AG04449 (cell line): Measurements from ENCODE around the gene FLNC.

Source experiments
- CTCF ChIA-PET: fragments of 350-600 bp; formaldehyde crosslinking; extraction: SDS; loops from one replicate; lab custom pipeline; 2021; ENCODE audit warnings: antibody characterized with exemption; lab: Yijun Ruan, JAX
- POLR2A ChIA-PET: fragments of 400-600, 350-600 bp; formaldehyde crosslinking; extraction: SDS; loops from one replicate; lab custom pipeline; 2020; ENCODE audit warnings: antibody characterized with exemption, inconsistent platforms; lab: Yijun Ruan, JAX
- DNase-seq: peaks from one replicate; pipeline ENCODE4 v3.0.0-alpha.2; 2010; ENCODE audit warnings: low read depth, low spot score
- H3K4me3 ChIP-seq: 2 replicates; pipeline ENCODE4 v1.5.1; 2011; ENCODE audit warnings: low read depth, mild to moderate bottlenecking, control low read depth, low read length
- CTCF ChIP-seq: IDR thresholded peaks from one replicate; pipeline ENCODE4 v1.5.1; 2011; ENCODE audit warnings: mild to moderate bottlenecking, moderate library complexity, low read length, control low read depth, inconsistent platforms; ENCODE audit not compliant: insufficient read depth; ENCODE audit errors: missing control alignments

The FLNC gene

GRCh38 chr7:128845475-128845874 lies 15.3 kb downstream of the FLNC start:
- ChIA-PET POLR2A (no interaction called here), CTCF (interaction anchor here (4.5 to 8.4 kb wide), 2 partner anchors 11 to 16 kb away, joined by 16 to 48 read pairs; partner anchors contain the start of gene ATP6V1F)
- DNase-seq, result no peak
- TF ChIP-seq CTCF, result no peak
- H3K4me3 ChIP-seq, result no peak overlapping the region

- ChIA-PET POLR2A (no interaction called here), CTCF (interaction anchor here (1.5 to 8.4 kb wide), 2 partner anchors 10 to 16 kb away, joined by 3 to 48 read pairs; partner anchors contain the start of gene ATP6V1F)
- no peak overlapping the region for H3K4me3 ChIP-seq
- DNase-seq, result no peak
- TF ChIP-seq CTCF, result no peak
These were observed 15.8 kb downstream of the FLNC start for GRCh38 chr7:128845987-128846386.

- no peak for TF ChIP-seq CTCF
- DNase-seq, result no peak
- CTCF ChIA-PET, result interaction anchor here (1.5 to 8.4 kb wide), 2 partner anchors 9 to 15 kb away, joined by 3 to 48 read pairs; partner anchors contain the start of gene ATP6V1F
- POLR2A ChIA-PET, result interaction anchor here (1.6 kb wide), 1 partner anchor 15 kb away, joined by 4 read pairs; no protein-coding TSS in a partner anchor
- H3K4me3 ChIP-seq, result no peak overlapping the region
These were observed 16.7 kb downstream of the FLNC start for GRCh38 chr7:128846781-128847444.

- DNase-seq, result no peak
- H3K4me3 ChIP-seq, result no peak overlapping the region
- CTCF ChIA-PET, result no interaction called here
- POLR2A ChIA-PET, result interaction anchor here (1.0 to 1.6 kb wide), 2 partner anchors 14 to 15 kb away, joined by 3 to 4 read pairs; no protein-coding TSS in a partner anchor
- no peak for TF ChIP-seq CTCF
These were observed 17.6 kb downstream of the FLNC start for GRCh38 chr7:128847721-128848211.

GRCh38 chr7:128848289-128849155 lies 18.3 kb downstream of the FLNC start:
- CTCF ChIA-PET, result interaction anchor here (1.1 kb wide), 1 partner anchor 14 kb away, joined by 4 read pairs; the partner anchor contains the start of gene ATP6V1F
- no peak for DNase-seq

More at GRCh38 chr7:128848289-128849155, 18.3 kb downstream of the FLNC start:
- POLR2A ChIA-PET, result interaction anchor here (1.0 to 1.6 kb wide), 2 partner anchors 13 to 16 kb away, joined by 3 to 4 read pairs; no protein-coding TSS in a partner anchor
- TF ChIP-seq CTCF, result no peak
- no peak overlapping the region for H3K4me3 ChIP-seq
